HG03108 (cell line): Measurements from ENCODE around the gene UBASH3A.
A peak's percentile ranks its signal among the peaks of the same experiment; 100 is the strongest.

Source experiments
- ATAC-seq: cut with Tn5 transposase; IDR thresholded peaks from one replicate; pipeline ENCODE4 v1.9.1; 2021; ENCODE audit warnings: moderate library complexity; ENCODE audit not compliant: unreplicated experiment

Gene UBASH3A

DNA sequence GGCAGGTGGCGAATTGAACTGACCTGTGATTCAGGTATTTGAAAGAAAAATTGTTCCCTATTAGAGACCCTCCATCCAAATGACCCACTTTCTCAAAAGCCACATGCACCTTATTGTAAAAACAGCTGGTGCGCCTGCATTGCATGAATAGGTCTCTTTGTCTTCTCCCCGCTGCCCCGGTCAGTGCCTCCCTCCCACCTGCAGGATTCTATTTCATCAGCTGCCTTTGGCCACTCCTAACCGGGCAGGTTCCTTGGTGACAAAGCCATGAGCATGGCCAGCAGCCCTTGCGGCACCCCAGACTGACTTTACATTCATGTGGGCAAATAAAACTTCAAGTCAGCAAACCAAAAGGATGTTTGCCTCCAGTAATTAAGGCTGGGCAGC, 14.3 kb upstream of the UBASH3A start:
- ATAC-seq: no peak

DNA sequence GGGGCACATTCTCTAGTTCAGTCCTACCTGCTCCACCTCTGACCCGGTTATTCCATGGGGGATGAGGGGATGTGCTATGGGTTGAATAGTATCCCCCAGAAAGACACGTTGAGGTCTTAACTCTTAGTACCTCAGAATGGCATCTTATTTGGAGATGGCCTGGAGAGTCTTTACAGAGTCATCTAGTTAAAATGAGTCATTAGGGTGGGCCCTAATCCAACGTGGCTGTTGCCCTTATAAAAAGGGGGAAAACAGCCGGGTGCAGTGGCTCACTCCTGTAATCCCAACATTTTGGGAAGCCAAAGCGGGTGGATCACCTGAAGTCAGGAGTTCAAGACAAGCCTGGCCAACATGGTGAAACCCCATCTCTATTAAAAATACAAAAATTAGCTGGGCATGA, 13.5 kb upstream of the UBASH3A start:
- ATAC-seq: no peak

DNA sequence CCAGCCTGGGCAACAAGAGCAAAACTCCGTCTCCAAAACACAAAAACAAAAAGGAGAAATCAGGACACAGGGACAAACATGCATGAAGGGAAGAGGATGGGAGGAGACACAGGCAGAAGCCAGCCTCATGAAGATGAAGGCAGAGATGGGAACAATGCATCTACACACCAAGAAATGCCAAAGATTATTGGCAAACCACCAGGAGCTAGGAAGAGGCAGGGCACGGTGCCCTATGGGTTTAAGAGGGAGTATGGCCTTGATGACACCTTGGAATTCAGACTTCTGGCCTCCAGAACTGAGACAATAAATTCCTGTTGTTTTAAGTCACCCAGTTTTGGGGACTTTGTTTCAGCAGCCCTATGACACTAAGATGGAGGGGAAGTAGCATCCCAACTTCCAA, 13.0 kb upstream of the UBASH3A start:
- no peak for ATAC-seq

DNA sequence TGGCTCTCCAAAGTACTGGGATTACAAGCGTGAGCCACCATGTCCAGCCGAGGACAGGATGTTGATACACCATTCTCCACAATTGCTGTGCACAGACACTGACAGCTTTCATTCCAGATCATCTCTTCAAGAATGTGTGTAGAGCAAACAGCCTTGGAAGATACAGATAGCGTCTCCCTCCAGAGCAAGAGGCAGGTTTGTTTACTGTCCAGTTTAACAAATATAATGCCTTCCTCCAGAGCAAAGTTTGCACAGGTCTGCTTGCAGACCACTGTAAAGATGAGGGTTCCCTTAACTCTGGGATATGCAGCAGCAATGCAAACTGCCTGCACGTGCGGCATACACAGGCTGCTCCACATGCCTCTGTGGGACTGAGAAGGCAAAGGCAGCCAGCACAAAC, 12.4 kb upstream of the UBASH3A start:
- no peak for ATAC-seq

DNA sequence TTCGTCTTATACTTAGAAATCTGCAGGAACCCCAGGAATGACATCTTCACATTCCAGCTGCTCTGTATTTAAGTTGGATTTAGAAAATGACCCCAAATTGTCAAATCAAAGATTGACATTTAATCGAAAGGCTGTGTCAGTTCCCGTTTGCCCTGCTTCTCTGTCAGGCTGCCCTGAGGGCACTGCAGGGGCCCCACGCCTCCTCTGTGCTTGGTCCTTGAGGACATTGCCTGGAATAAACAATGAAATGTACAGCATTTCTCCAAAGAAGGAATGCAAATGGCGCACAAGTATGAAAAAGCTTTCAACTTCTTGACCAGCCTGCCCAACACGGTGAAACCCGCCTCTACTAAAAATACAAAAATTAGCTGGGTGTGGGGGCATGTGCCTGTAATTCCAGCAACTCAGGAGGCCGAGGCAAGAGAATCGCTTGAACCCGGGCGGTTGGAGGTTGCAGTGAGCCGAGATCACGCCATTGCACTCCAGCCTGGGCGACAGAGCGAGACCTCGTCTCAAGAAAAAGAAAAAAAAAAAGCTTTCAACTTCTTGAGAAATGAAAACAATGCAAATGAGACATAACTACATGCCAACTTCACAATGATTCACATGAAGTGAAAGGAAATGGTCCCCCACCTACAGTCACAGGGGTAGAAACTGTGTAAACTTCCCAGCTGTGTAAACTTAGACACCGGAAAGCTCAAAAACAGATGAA, 10.8 kb upstream of the UBASH3A start:
- ATAC-seq: peak; percentile 61

DNA sequence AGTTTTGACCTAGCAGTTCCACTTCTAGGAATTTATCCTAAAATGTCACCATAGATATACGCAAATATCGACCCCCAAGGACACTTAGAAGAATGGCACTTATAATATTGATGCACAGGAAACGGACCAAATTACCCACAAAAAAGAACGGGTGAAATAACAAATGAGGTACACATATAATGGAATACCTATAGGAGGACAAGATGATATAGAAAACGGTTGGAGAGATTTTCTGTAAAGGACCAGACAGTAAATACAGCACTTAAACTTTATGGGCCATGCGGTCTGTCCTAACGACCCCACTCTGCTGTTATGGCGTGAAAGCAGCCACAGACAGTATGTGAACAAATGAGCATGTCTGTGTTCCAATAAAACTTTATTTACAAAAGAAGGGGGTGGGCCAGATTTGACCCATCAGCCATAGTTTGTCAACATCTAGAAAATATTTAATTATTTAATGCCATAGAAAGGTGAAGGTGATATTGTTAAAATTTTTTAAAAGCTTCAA, 10.2 kb upstream of the UBASH3A start:
- no peak for ATAC-seq

DNA sequence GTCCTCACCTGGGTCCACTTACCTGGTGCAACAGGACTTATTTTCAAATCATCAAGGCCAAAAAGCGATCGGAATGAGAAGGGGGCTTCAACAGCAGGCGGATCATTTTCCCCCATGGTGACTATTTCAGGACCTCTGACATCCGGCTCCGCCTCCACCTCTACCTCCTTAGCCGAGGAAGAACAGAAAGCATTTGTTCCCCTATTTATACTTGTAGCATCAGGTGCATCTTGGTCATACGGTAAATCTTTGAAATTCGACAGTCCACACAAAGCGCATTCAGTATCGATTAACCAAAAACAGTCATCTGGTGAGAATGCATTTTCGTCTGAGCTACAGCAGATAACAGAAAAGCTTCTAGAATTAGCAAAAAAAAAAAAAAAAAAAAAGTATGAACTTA, 8.4 kb upstream of the UBASH3A start:
- no peak for ATAC-seq

DNA sequence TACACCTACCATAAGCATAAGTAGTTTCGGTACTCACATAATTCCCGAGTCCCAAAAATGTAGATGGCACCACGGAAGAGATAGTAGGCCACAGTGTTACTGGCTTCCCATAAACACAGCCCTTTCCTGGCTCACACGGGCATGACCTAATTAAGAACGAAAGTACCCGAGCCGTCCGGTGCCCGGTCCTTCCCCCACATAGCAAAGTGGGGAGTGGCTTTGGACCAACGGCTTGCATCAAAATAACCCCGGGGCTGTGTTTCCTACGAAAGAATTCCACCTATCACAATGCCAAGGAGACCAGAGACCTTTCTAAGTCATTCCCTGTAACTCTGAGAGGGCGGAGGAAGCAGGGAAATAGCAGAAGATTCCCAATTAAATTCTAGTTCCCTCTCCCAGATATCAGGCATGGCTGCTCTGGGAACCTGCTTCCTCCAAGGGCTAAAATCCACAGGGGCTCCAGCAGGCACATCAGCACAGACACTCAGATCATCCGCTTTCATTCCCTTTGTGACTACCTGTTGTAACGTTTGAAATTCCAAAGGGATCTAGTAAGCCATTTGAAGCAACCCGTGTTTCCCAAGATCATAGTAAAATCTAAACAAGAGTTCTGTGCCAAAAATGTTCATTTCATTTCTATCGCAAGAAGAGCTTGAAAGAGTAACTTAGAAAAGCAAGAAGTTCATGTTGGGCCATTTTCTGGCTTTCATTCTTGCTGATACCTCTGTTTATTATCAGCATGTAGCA, 7.6 kb upstream of the UBASH3A start, which contains the start of gene TMPRSS3:
Gene TMPRSS3, minus strand, starts transcription at position 148 of the 747 bp plus-strand sequence. CDS start 635 bp downstream, outside the sequence.
- no peak for ATAC-seq

DNA sequence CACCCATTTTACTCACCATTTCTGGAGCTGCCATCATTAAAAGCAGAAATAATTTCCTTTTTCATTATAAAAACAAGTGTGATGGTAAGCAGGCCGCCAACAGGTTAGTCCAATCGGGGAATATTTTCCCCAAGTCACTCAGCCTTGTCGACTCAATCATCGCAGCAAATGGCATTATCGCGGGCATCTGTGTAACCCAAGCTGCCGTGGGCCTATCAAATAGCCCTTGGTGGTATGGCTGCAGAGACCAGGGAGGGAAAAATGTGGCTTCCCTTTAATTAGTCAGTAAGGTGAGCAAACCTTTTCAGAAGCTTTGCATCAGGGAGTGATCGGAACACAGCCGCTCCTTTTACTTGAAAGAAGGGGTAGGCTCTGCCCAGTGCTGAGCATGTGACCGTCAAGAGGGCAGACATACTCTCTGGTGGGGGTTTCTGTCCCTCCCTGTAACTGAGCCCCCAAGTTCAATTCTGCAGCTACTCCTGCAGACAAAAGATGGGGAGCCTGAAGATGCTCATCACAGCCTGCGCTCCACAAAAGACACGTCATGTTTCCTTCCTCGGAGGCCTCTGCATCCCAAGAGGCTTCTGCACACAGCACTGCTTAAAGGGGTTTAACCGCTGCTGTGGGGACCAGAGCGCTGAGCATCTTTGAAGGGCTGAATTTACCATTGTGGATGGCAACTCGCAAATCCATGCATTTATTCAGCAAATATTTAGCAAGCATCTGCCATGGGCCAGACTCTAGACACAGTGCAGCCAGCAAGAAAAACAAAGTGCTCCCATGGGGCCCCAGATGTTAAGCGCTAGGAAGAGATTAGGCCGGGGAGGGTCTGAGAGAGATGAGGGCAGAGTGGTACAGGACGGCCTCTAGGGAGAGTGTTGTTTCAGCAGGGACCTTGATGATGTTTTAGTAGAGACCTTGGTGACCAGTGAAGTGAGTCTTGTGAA, 6.6 kb upstream of the UBASH3A start:
- no peak for ATAC-seq

DNA sequence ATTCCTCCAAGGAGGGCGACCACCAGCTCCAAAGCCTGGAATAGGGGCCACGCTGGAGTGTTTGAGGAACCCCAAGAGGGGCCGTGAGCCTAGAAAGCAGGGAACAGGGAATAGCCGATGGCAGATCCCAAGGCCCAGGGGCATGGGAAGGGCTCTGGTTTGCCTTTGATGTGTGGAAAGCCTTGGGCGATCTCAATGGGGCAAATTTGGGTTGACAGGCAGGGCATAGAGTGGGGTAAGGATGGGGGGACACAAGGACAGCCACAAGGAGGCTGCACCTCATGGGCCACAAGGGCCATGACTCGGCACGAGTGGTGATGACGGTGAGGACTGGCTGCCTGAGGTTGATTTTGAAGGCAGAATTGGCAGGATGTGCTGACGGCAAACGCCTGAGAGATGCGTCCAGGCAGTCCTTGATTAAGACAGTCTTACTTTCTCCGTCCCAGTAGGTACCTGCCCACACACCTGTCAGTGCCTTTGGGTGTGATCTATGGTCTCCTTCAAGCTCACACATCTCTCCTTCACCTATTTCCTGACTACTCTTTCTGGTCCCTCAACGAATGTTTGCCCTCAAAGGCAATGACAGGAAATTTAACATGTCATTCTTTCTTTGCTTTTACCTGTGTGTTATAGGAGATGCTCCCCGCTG, 5.8 kb upstream of the UBASH3A start:
- no peak for ATAC-seq

DNA sequence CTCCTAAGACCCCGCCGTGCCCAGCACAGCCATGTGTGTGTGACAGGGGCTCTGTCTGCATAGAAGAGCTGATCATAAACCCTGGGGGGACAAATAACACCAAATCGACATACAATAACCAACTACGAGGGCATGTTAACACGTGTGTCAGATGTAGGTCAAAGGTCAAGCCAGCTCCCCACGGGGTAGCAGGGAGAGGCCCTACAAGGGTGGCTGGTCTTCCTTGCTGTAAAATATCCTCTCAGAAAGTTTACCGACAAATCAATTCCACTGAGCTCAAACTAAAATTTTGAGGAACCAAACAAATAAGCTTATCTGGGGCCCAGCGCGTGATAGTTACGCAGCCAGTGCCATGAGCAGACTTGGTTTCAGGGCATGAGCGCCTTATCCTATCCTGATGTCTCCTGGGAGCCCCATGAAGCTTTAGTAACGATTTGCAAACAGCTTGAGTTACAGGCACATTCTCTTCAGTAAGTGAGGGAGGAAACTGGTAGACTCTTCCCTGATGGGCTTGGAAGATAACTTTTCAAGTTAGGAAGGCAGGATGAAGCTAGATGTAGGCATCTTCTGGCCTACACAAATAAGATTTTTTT, 5.2 kb upstream of the UBASH3A start:
- ATAC-seq: no peak

DNA sequence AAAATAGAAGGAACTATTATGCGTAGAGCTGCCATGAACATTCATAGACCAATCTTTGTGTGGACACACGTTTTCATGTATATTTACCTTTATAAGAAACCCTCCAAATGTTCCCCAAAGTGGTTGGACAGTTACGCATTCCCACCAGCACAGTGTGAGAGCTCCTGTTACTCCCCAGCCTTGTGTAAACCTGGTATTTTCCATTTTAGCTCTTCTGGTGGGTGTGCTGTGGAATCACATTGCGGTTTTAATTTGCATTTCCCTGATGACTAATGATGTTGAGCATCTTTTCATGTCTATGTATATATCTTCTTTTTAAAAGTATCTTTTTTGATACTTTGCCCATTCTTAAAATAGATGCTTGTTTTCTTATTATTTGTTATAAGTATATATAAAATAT, 3.2 kb upstream of the UBASH3A start:
- no peak for ATAC-seq

DNA sequence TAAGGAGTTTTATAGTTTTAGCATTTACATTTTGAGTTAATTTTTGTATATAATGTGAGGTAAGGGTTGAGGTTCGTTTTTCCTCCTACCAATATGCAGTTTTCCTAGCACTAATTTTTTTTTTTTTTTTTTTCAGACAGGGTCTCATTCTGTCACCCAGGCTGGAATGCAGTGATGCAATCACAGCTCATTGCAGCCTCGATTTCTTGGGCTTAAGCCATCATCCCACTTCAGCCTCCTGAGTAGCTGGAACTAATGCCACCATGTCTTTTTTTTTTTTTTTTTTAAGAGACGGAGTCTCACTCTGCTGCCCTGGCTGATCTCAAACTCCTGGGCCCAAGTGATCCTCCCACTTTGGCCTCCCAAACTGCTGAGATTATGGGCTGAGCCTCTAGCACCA, 2.5 kb upstream of the UBASH3A start:
- no peak for ATAC-seq

DNA sequence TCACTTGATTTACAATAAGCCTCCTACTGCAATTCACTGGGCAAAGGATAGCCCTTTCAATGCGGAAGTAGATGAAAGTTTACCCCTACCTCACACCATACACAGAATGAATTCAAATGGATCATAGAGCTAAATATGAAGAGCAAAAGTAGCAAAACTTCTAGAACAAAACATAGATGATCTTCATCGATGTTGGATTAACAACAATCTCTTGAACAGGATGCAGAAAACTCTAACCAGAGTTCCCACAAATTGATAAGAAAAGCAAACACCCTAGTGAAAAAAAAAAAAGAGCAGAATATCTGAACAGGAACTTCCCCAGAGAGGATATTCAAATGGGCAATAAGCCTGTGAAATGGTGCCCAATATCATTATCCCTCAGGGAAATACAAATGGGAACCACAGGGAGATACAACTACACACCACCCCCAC, 1.9 kb upstream of the UBASH3A start:
- ATAC-seq: no peak

DNA sequence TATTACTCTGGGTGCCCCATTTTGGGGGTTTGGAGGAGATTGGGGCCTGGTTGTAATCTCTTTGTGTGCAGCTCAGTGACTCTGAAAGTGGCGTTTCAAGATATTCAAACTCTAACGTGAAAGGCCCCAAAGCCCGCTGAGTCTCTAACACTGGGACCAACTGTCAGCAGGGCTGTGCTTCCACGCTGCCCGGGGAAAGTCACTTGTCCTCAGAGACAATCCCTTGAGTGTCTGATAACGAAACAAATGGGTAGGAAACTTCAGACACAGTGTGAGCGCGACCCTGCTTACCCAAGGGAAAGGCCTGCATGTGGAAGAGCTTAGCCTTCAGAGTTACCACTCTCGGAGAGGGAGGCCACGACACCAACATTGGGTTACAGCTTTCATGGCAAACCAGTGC, 837 bp downstream of the UBASH3A start:
- no peak for ATAC-seq

DNA sequence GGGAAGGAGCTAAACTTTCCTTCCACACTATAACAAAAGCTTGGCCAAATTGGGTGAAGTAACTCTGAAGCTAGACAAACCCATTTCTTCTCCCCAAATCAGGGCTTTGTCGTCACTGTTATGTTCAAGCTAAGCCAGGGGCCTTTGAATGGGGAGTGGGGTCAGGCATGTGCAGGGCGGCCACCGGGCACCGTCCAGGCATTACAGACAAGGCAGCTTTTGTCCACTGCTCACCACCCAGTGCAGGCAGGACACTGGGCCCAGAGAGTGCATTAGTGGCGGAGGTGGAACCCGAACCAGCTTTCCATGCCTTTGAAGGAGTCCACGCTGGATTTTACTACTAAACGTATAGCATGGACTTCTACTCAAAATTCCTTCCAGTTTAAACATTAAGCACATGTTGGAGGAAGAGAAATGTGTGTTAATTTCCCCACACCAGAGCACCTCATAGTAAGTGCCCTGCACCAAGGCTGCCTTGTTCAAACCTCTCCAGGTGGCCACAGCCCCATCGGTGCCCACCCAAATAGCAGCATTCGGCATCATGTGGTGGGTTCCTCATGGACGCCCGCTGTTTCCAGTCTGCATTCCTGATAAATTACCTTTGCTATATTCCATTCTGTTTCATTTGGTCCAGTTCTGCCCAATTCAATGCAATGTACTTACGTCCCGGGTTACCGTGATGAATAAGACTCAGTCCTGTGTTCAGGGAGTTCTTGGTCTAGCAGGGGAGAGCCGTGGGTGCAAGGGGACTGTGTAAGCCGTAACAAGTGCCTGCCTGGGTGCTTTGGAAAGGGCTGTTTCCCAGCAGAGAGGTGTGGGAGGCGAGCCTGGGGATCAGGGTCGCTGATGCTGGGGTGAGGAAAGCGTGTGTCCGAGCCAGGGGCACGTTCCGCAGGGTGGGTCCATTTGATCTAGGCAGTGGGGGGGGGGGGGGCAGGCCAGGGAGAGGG, 1.6 kb downstream of the UBASH3A start:
- ATAC-seq: no peak

DNA sequence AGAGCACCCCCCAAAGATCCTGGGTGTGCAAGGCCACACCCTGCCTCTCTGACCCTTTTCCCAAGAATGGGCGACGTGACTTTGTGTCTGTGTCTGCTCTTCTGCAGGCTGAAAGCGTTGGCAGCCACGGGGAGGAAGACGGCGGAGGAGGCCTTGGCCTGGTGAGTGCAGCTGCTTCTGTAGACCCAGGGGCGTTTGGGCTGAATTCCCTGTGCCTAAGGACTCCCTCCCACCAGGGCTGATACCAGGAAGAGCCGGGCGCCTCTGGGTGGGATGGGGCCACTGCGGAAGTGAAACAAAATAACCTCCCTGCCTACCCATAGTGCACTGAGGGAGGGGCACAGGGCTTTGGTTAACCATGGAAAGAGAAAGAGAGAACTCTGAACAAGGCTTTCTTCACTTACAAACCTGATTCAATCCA, 2.5 kb downstream of the UBASH3A start:
- no peak for ATAC-seq

DNA sequence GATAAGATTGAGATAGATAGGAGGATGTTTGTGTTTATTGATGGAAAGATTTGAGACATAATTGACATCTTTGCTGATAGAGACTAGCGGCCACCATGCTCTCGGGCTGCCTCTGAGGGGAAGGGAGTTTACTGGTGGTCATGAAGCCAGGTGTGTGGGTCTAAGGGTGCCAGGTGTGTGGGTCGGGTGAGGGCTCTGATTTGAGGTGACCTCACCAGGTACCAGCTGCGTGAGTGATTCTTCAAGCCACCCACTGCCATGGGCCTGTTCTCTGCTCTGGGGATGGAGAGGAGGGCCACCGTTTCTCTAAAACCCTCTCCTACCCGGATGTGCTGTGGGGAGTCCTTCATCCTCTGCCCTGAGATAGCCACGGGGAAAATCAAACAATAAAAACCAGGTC, 3.2 kb downstream of the UBASH3A start:
- no peak for ATAC-seq

DNA sequence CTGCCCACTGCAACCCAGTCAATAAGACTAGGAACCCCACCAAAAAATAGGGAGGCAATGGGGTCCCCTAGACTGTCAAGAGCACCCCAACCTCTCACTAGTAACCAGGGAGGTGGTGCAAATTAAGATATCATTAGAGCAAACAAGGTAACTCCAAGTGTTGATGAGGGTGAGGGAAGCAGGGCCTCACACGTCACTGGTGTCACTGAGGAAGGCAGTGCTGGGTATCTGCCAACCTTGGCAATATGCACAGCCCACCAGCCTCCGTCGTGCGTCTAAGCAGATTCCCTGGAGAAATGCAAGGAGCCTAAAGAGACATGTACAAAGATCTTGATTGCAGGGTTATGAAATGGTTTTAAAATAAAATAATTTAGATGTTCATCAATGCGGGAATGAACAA, 3.8 kb downstream of the UBASH3A start:
- ATAC-seq: no peak
